Breast epithelium (tissue), 3 donors: ENCODE measurements around the gene SLC38A3.

Experiments
- CTCF ChIP-seq, 3 donors: fragments of 450-650 bp; IDR thresholded peaks; one replicate each; pipeline ENCODE4 v1.5.1; 2016 to 2017; ENCODE audit warnings: antibody characterized with exemption in 3 of 3, mild to moderate bottlenecking in 3 of 3, moderate library complexity in 3 of 3
- POLR2A ChIP-seq: fragments of 450-650 bp; IDR thresholded peaks from one replicate; pipeline ENCODE4 v1.6.1; 2016; ENCODE audit warnings: antibody characterized with exemption, mild to moderate bottlenecking, moderate library complexity
- POLR2AphosphoS5 ChIP-seq, 3 donors: sonication (generic); formaldehyde crosslinking; IDR thresholded peaks; one replicate each; pipeline ENCODE4 v1.6.1; 2017; ENCODE audit warnings: antibody characterized with exemption in 3 of 3

- TF ChIP-seq POLR2AphosphoS5 (IDR thresholded peaks at IDR 0.05) (no peak), CTCF (IDR thresholded peaks at IDR 0.05) (no peak), POLR2A (no peak)
These were observed 31.2 kb upstream of the SLC38A3 start for GRCh38 chr3:50173685-50174516.
